GM21576 (cell line): ENCODE results near the gene PLPP3.

Source experiments
- ATAC-seq: cut with Tn5 transposase; IDR thresholded peaks from one replicate; pipeline ENCODE4 v1.9.1; 2021; ENCODE audit warnings: mild to moderate bottlenecking, moderate library complexity; ENCODE audit not compliant: unreplicated experiment

PLPP3 gene

GRCh38 chr1:56502700-56503245 is 76.6 kb downstream of the PLPP3 start:
- no peak for ATAC-seq

- no peak for ATAC-seq
Measured at GRCh38 chr1:56501888-56502287, 77.5 kb downstream of the PLPP3 start.

GRCh38 chr1:56501426-56501825 is 77.9 kb downstream of the PLPP3 start:
- no peak for ATAC-seq

- no peak for ATAC-seq
Measured at GRCh38 chr1:56496821-56497772, 82.3 kb downstream of the PLPP3 start.

- no peak for ATAC-seq
Measured at GRCh38 chr1:56496158-56496557, 83.2 kb downstream of the PLPP3 start.

- ATAC-seq: no peak
Measured at GRCh38 chr1:56495538-56495937, 83.8 kb downstream of the PLPP3 start.

GRCh38 chr1:56494306-56494705 is 85.1 kb downstream of the PLPP3 start:
- ATAC-seq: no peak

GRCh38 chr1:56493826-56494225 is 85.5 kb downstream of the PLPP3 start:
- ATAC-seq: no peak

GRCh38 chr1:56491441-56491840 is 87.9 kb downstream of the PLPP3 start:
- no peak for ATAC-seq

- no peak for ATAC-seq
Measured at GRCh38 chr1:56490619-56491018, 88.7 kb downstream of the PLPP3 start.

GRCh38 chr1:56489695-56490094 is 89.7 kb downstream of the PLPP3 start:
- ATAC-seq: no peak

GRCh38 chr1:56484695-56485094 is 94.7 kb downstream of the PLPP3 start:
- ATAC-seq: no peak

- no peak for ATAC-seq
Measured at GRCh38 chr1:56483104-56483503, 96.3 kb downstream of the PLPP3 start.

- ATAC-seq: no peak
Measured at GRCh38 chr1:56482486-56482885, 96.9 kb downstream of the PLPP3 start.

GRCh38 chr1:56481140-56481694 is 98.1 kb downstream of the PLPP3 start:
- no peak for ATAC-seq

- ATAC-seq: no peak
Measured at GRCh38 chr1:56478734-56479133, 100.6 kb downstream of the PLPP3 start.

- ATAC-seq: no peak
Measured at GRCh38 chr1:56477164-56478111, 101.9 kb downstream of the PLPP3 start.

- no peak for ATAC-seq
Measured at GRCh38 chr1:56473582-56474270, 105.6 kb downstream of the PLPP3 start.

- ATAC-seq: peak; percentile 78
Measured at GRCh38 chr1:56472860-56473259, 106.5 kb downstream of the PLPP3 start.

GRCh38 chr1:56469640-56470371 is 109.6 kb downstream of the PLPP3 start:
- no peak for ATAC-seq
